ENCODE measurements around the gene STK38.
"Not testable (repeated sequence)": the region's sequence is repeated elsewhere in the genome, so short reads cannot be mapped to it uniquely, and the experiment has no call there.

Gene STK38

GRCh38 chr6:36479256-36479655, 68.0 kb downstream of the STK38 start:
- DNase-seq, result no peak

- no peak for DNase-seq
Observed at GRCh38 chr6:36478051-36478526, 69.2 kb downstream of the STK38 start.

- DNase-seq, result no peak
Observed at GRCh38 chr6:36469946-36470345, 77.3 kb downstream of the STK38 start.

GRCh38 chr6:36469148-36469661, 78.1 kb downstream of the STK38 start:
- no peak for DNase-seq

- DNase-seq, result no peak
Observed at GRCh38 chr6:36467625-36468024, 79.7 kb downstream of the STK38 start.

GRCh38 chr6:36464233-36464632, 83.0 kb downstream of the STK38 start:
- DNase-seq, result no peak

GRCh38 chr6:36463676-36464075, 83.6 kb downstream of the STK38 start:
- DNase-seq, result no peak

GRCh38 chr6:36461646-36462045, 85.6 kb downstream of the STK38 start:
- no peak for DNase-seq

- no peak for DNase-seq
Observed at GRCh38 chr6:36460916-36461315, 86.4 kb downstream of the STK38 start.

GRCh38 chr6:36459501-36459900, 87.8 kb downstream of the STK38 start:
- no peak for DNase-seq

GRCh38 chr6:36455486-36456027, 91.7 kb downstream of the STK38 start:
- no peak for DNase-seq

GRCh38 chr6:36452897-36453296, 94.4 kb downstream of the STK38 start:
- DNase-seq, result not testable (repeated sequence)

- DNase-seq, result not testable (repeated sequence)
Observed at GRCh38 chr6:36449173-36449572, 98.1 kb downstream of the STK38 start.

GRCh38 chr6:36445621-36446020, 101.7 kb downstream of the STK38 start:
- DNase-seq, result no peak

- no peak for DNase-seq
Observed at GRCh38 chr6:36444470-36444869, 102.8 kb downstream of the STK38 start.
